T-helper 17 cell (primary cell): Measurements from ENCODE around the gene PEX7. TPM values are rescaled to one million over a fixed set of nuclear protein-coding genes. Genes with fewer than 3 reads are reported as not detected.
A peak's percentile ranks its signal among the peaks of the same experiment; 100 is the strongest.

ENCODE experiments used
- ATAC-seq: fragments of 150-1000 bp; cut with Tn5 transposase; 2 replicates; pipeline ENCODE4 v1.10.0; 2021; ENCODE audit warnings: mild to moderate bottlenecking, moderate library complexity
- DNase-seq, 3 donors: peaks; one replicate each; pipeline versions ENCODE4 v3.0.0 to v3.0.0-alpha.2; 2020 to 2021
- H3K9me3 ChIP-seq: one replicate; pipeline ENCODE4 v1.7.0; 2013; ENCODE audit warnings: low read length, mild to moderate bottlenecking; ENCODE audit not compliant: control insufficient read depth, poor library complexity, severe bottlenecking
- H3K27ac Mint-ChIP-seq: one replicate; pipeline ENCODE4 v1.8.0; 2022; ENCODE audit warnings: mild to moderate bottlenecking, moderate library complexity, mixed read lengths
- H3K27me3 Mint-ChIP-seq: one replicate; pipeline ENCODE4 v1.8.0; 2022; ENCODE audit warnings: mixed read lengths
- H3K36me3 Mint-ChIP-seq: one replicate; pipeline ENCODE4 v1.8.0; 2022; ENCODE audit warnings: low read depth, mixed read lengths
- H3K4me1 Mint-ChIP-seq: one replicate; pipeline ENCODE4 v1.8.0; 2022; ENCODE audit warnings: mild to moderate bottlenecking, mixed read lengths
- H3K4me3 Mint-ChIP-seq: one replicate; pipeline ENCODE4 v1.8.0; 2022; ENCODE audit warnings: mild to moderate bottlenecking, moderate library complexity, mixed read lengths
- total RNA-seq, 4 donors: library from RNA in 2 of 4; stranded (reverse) in 2 of 4; gene quantifications; one replicate each; pipeline ENCODE4 v1.2.3 and lab custom pipeline; 2022 to 2026

PEX7 gene, protein sequence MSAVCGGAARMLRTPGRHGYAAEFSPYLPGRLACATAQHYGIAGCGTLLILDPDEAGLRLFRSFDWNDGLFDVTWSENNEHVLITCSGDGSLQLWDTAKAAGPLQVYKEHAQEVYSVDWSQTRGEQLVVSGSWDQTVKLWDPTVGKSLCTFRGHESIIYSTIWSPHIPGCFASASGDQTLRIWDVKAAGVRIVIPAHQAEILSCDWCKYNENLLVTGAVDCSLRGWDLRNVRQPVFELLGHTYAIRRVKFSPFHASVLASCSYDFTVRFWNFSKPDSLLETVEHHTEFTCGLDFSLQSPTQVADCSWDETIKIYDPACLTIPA
- total RNA-seq (1 to 10 TPM; 3.2 to 3.7 TPM), total RNA-seq (lab: John Stamatoyannopoulos, UW) (4.1 to 5.4 reads per million in 2 donors)

DNA sequence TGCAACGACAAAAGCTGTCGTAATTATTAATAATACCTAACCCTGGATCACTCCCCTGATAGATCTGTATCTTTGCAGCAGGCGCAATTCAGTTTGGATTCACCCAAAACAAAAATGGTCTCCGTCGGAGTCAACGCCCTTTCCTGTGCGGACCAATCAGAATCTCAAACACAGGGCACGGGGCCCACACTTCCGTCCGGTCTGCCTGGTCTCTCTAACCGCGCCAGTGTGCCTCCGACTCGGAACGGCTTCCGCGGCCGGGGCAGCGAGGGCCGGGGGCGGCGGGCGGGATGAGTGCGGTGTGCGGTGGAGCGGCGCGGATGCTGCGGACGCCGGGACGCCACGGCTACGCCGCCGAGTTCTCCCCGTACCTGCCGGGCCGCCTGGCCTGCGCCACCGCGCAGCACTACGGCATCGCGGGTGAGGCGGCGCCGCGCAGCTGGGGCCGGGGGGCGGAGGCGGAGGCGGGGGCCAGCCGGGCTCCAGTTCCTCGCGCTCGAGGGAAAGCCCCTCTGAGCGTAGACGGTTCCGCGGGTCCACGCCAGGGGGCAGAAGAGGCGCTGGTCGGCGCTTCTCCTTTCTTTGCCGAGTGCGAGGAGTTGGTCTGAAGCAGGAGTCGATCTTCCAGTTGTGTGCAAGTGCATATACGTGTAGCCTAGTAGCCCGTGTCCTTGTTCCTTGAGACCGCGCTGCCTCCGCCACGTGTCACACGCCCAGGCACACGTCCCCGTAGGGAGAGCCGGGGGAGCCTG lies at the start of gene PEX7:
Gene PEX7, plus strand, starts transcription at position 217 of the 752 bp plus-strand sequence. Its CDS starts 74 bp downstream, at position 291.
- Mint-ChIP-seq H3K27me3 (peaks cover 11% of the 10 kb centered on the region), H3K4me3 (peak within 1 kb of the TSS; percentile 97), H3K27ac (peak within 1 kb of the TSS; percentile 93), H3K4me1 (peaks cover 23% of the 10 kb centered on the region), H3K36me3 (peaks cover 8% of the 10 kb centered on the region)
- ATAC-seq (peak; percentile 93), DNase-seq (peak; percentile 79 to 85 (median 80))
- no peaks in the 10 kb centered on the region for H3K9me3 ChIP-seq

DNA sequence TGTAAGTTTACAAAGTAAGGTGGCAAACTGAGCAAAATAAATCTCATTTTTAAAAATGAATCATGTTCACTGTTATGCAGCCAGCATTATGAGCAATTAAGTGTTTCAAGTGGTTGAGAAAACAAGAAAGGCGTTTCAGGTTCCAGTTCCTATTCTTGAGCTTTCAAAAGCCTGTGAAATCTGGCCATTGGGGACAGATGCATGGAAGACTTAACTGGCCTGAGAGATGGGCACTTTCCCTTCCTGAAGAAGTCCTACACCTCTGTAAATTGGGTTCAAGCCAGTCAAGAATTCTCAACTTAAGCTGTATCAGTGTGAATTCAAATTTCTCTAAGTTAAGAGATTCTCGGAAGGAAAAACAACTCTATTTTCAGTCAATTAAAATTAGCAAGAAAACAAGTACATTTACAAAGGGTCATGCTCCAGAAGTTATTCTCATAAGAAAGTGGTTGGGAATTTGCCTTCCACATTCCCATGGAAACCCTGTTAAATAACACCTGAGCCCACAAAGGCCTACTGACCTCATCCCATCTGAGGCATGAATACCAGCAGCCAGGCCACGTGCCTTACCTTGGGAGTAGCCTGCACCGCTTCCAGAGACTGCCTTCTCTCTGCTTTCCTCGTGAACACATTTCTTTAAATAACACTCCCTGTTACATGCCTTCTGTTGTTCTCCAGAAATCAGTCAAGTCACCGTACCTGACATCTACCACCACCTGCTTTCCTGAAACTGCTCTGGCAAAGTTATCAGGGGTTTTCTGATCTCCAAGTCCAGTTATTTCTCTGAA lies 49.5 kb upstream of the PEX7 start:
- Mint-ChIP-seq H3K27ac (peak overlapping the region; percentile 88), H3K36me3 (no peaks in the 10 kb centered on the region), H3K4me3 (peak overlapping the region; percentile 13), H3K27me3 (no peaks in the 10 kb centered on the region), H3K4me1 (peaks cover 46% of the 10 kb centered on the region)
- DNase-seq (no peak), ATAC-seq (no peak)
- H3K9me3 ChIP-seq = no peaks in the 10 kb centered on the region

DNA sequence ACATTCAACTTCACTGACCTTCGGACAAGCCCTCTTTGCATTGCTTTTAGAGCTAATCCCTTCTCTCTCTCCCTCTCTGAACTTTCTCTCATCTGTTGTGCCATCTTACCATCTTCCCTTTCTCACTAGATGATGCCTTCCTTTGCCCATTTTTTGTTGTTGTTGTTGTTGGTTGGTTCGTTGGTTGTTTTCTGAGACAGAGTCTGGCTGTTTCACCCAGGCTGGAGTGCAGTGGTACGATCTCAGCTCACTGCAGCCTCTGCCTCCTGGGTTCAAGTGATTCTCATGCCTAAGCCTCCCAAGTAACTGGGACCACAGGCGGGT lies 49.0 kb upstream of the PEX7 start:
- H3K4me1 Mint-ChIP-seq = peaks cover 42% of the 10 kb centered on the region
- no peak for ATAC-seq
- peak overlapping the region; percentile 13 for H3K4me3 Mint-ChIP-seq
- no peaks in the 10 kb centered on the region for H3K36me3 Mint-ChIP-seq
- H3K9me3 ChIP-seq = no peaks in the 10 kb centered on the region
- DNase-seq = no peak
- H3K27me3 Mint-ChIP-seq = no peaks in the 10 kb centered on the region
- H3K27ac Mint-ChIP-seq = peak overlapping the region; percentile 88

DNA sequence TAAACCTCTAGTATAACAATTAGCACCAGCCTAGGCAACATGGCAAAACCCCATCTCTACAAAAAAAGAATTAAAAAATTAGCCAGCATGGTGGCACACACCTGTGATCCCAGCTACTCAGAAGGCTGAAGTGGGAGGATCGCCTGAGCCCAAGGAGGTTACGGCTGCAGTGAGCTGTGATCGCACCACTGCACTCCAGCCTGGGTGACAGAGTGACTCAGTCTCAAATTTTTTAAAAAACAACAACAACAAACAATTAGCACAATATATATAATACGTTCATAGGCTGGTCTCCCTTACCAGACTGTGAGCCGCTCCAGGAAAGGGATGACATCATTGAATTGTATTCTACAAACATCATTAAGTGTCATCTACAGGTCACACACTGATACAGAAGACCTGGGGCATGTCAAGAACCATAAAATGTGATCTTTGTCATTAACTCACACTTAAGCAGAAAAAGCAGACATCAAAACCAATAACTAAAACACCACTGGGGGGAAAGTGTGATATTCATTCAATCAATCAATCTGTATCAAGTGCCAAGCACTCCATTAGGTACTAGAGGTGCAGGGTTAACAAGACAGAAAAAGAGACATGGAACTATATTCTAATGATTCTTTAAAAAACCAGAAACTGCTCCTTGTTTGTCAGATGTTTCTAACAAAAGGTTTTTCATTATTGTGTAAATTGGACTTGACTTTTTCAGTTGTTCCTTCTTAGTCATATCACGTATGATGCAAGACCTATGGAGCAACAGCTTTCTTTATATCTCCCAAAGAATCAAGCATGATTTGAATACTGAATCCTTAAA lies 48.0 kb upstream of the PEX7 start:
- Mint-ChIP-seq H3K27me3 (no peaks in the 10 kb centered on the region), H3K4me1 (peaks cover 37% of the 10 kb centered on the region), H3K36me3 (no peaks in the 10 kb centered on the region), H3K4me3 (peak overlapping the region; percentile 49), H3K27ac (peak overlapping the region; percentile 1)
- ATAC-seq = no peak
- DNase-seq = no peak
- H3K9me3 ChIP-seq = no peaks in the 10 kb centered on the region

DNA sequence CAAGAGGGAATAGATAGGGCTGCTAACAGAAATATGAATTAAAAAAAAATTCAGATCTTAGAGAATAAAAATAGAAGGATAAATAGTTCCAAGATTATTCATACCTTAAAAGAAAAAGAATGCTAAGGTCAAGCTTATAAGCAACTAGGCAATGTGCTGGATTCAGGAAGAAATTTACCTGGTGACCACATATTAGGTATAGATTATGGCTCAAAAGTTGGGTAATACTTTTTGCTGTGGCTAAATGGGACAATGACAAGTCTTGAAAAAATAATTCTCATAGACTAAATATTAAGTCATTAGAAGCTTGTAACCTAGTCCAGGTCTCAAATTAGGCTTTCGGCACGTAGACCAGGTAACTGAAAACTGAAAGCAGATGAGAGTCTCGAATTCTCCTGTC lies 47.3 kb upstream of the PEX7 start:
- peak overlapping the region; percentile 1 for H3K27ac Mint-ChIP-seq
- ATAC-seq = no peak
- DNase-seq = no peak
- H3K4me1 Mint-ChIP-seq = peaks cover 40% of the 10 kb centered on the region
- no peaks in the 10 kb centered on the region for H3K27me3 Mint-ChIP-seq
- peak overlapping the region; percentile 49 for H3K4me3 Mint-ChIP-seq
- H3K9me3 ChIP-seq = no peaks in the 10 kb centered on the region
- no peaks in the 10 kb centered on the region for H3K36me3 Mint-ChIP-seq

DNA sequence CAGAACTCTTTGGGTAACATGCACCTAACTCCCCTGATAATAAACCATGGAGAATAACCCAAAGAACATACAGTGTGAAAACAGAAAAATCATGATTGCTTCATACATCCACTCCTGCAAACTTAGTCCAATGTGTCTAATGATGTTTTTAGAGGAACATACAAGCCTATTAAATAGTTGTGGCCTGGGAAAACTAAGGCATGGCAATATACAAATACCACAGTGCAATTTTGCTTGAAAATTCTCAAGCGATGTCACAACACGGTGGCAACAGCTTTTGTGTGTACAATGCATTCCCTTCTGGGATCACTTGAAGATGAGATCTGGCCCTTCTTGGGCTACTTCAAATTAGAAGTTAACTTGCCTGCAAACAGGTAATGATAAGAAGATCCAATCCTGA lies 46.8 kb upstream of the PEX7 start:
- Mint-ChIP-seq H3K27me3 (no peaks in the 10 kb centered on the region), H3K4me3 (no peak overlapping the region), H3K36me3 (no peaks in the 10 kb centered on the region), H3K27ac (peak overlapping the region; percentile 1), H3K4me1 (peaks cover 40% of the 10 kb centered on the region)
- ATAC-seq = no peak
- H3K9me3 ChIP-seq = no peaks in the 10 kb centered on the region
- no peak for DNase-seq

DNA sequence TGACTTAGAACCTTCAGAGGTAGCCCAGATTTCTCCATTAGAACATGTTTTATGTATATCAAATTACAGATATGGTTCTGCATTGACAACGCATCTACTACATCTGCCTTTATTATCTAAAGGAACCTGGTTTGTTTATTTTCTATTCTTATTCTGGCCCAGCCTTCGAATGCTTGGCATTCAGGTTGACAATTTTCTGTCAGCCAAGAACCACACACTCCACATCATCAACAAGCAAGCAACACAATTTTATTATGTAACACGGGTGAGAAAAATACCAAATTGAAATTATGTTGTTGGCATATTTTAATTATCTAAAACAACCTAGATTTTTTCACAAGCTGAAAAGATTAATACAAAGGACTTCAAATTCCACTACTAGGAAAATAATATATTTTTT lies 44.7 kb upstream of the PEX7 start:
- no peaks in the 10 kb centered on the region for H3K27me3 Mint-ChIP-seq
- DNase-seq (no peak), ATAC-seq (no peak)
- H3K9me3 ChIP-seq = no peaks in the 10 kb centered on the region
- no peak overlapping the region for H3K4me3 Mint-ChIP-seq
- H3K4me1 Mint-ChIP-seq = peaks cover 36% of the 10 kb centered on the region
- H3K36me3 Mint-ChIP-seq = no peaks in the 10 kb centered on the region
- no peak overlapping the region for H3K27ac Mint-ChIP-seq

DNA sequence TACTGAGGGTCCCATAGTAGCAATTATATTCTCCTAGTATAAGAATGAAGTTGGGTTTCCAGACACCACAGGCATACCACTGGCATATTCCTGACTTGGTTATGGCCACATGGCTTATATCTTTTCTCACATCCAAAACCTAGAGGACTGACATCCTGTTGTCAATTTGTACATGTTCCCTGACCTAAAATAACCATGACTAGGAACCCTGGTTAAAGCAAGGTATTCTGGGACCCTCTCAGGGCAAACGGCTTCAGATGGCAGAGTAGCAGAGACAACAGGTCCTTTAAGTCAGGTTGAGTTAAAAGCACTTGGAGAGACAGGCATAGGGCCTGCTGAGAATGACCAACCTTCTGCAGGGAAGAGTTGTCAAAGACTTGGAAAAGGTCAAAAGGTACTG lies 42.7 kb upstream of the PEX7 start:
- DNase-seq = no peak
- peaks cover 40% of the 10 kb centered on the region for H3K4me1 Mint-ChIP-seq
- H3K4me3 Mint-ChIP-seq = no peak overlapping the region
- no peak for ATAC-seq
- no peaks in the 10 kb centered on the region for H3K27me3 Mint-ChIP-seq
- no peaks in the 10 kb centered on the region for H3K36me3 Mint-ChIP-seq
- H3K27ac Mint-ChIP-seq = no peak overlapping the region
- no peaks in the 10 kb centered on the region for H3K9me3 ChIP-seq

DNA sequence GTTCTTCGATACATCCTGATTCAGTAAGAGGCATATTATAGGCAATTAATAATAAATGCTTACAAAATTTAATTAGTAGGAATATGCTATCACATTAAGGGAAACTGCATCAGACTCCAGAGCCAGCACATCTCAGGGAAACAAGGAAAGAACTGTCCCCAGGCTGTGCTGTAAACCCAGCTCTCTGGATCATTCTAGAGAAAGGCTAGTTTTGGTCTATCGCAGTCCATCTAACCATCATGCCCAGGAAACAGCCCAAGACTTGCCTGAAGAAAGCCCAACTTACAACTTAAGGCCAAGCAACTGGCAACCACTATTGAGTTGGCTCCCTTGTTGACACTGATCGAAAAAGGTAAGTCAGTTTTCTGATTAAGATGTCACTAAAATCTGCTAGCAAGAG lies 41.4 kb upstream of the PEX7 start:
- Mint-ChIP-seq H3K36me3 (no peaks in the 10 kb centered on the region), H3K4me1 (peaks cover 45% of the 10 kb centered on the region), H3K4me3 (no peak overlapping the region), H3K27ac (no peak overlapping the region), H3K27me3 (no peaks in the 10 kb centered on the region)
- DNase-seq (no peak), ATAC-seq (no peak)
- H3K9me3 ChIP-seq = no peaks in the 10 kb centered on the region

DNA sequence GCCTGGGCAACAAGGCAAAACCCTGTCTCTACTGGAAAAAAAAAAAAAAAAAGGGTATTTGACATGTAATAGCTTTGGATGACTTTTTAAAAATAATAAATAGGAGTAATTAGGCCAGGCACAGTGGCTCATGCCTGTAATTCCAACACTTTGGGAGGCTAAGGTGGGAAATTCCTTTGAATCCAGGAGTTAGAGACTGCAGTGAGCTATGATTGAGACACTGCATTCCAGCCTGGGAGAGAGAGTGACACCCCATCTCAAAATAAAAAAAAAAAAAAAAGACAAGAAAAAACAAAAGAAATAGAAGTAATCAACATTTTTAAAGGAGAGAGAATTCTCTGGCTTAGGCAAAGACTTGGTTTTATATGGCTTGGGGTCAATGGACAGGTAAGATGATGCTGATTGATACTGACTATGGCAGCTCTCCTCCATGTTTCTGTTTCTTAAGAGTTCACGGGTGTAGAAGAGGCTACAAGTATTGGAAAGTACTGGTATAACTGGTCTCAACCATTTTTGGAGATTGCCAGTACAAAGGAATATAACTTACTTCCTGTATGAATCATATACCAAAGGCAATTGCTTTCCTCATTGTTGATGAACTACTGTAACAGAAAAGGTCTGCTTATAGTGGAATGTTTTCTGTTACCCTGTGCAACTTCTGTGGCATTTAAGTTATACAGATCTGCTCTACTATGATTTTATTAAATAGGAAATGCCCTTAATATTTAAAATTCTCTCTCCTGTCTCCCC lies 40.2 kb upstream of the PEX7 start:
- Mint-ChIP-seq H3K27me3 (no peaks in the 10 kb centered on the region), H3K4me1 (peaks cover 46% of the 10 kb centered on the region), H3K4me3 (peak overlapping the region; percentile 28), H3K36me3 (no peaks in the 10 kb centered on the region), H3K27ac (peak overlapping the region; percentile 47)
- no peaks in the 10 kb centered on the region for H3K9me3 ChIP-seq
- ATAC-seq (peak; percentile 53), DNase-seq (no peak)

DNA sequence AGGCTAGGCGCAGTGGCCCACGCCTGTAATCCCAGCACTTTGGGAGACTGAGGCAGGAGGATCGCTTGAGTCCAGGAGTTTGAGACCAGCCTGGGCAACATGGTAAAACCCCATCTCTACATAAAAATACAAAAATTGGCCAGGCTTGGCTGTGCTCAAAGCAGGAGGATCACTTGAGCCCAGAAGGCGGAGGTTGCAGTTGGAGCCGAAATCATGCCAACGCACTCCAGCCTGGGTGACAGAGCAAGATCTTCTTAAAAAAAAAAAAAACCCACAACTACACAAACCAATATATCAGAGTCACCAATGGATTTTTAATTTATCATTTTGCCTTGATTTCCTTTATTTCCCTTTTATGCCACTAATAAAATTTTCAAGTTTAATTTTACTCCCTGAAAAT lies 39.4 kb upstream of the PEX7 start:
- DNase-seq = no peak
- Mint-ChIP-seq H3K4me3 (peak overlapping the region; percentile 87), H3K27ac (peak overlapping the region; percentile 96), H3K4me1 (peaks cover 52% of the 10 kb centered on the region), H3K27me3 (no peaks in the 10 kb centered on the region), H3K36me3 (no peaks in the 10 kb centered on the region)
- H3K9me3 ChIP-seq = no peaks in the 10 kb centered on the region
- ATAC-seq = no peak
